Amniotic epithelial cell (primary cell): Measurements from ENCODE around the gene NACC2.

Experiments
- DNase-seq: peaks from one replicate; pipeline ENCODE4 v3.0.0-alpha.2; 2010; ENCODE audit warnings: low read depth

NACC2 gene

GRCh38 chr9:135958485-135958884, 136.6 kb downstream of the NACC2 start:
- no peak for DNase-seq

GRCh38 chr9:135957431-135957830, 137.7 kb downstream of the NACC2 start:
- no peak for DNase-seq

GRCh38 chr9:135956802-135957174, 138.3 kb downstream of the NACC2 start:
- DNase-seq: no peak
